Hematopoietic multipotent progenitor cell treated with erythropoietin and hydrocortisone succinate and interleukin-3 and kit ligand, for 15 days (in vitro differentiated cells): ENCODE measurements around the gene UHRF2.
"Not testable (repeated sequence)": the region's sequence is repeated elsewhere in the genome, so short reads cannot be mapped to it uniquely, and the experiment has no call there.

Experiments used
- DNase-seq: peaks from one replicate; pipeline ENCODE4 v3.0.0-alpha.2; 2015; ENCODE audit warnings: low spot score

Gene UHRF2

DNA sequence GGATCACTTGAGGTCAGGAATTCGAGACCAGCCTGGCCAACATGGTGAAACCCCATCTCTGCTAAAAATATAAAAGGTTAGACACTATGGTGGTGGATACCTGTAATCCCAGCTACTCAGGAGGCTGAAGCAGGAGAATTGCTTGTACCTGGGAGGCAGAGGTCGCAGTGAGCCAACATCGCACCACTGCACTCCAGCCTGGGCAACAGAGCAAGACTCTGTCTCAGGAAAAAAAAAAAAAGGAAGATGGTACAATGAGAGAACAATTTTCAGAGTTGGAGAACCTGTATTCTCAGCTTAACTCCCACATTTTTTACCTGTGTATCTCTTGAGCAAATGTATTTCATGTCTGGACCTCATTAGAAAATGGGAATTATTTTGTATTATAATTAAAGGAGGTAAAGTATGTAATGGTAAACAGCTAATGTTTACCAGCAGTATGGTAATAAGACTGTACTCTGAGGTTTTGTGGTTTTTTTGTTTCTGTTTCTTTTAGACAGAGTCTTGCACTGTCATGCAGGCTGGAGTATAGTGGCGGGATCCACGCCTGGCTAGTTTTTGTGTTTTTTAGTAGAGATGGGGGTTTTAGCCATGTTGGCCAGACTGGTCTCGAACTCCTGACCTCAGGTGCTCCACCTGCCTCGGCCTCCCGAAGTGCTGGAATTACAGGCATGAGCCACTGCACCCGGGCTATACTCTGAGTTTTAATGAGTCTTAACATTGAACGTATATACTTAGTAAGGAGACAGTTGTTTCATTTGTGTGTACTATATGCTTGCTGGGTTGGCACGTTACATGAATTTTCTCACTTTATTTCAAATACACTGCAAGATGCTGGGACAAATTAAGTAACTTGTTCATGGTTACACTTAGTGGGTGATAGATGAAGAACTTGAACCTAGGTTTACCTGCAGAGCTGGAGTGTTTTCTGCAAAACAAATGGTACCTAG lies 16.2 kb downstream of the UHRF2 start:
- no peak for DNase-seq

DNA sequence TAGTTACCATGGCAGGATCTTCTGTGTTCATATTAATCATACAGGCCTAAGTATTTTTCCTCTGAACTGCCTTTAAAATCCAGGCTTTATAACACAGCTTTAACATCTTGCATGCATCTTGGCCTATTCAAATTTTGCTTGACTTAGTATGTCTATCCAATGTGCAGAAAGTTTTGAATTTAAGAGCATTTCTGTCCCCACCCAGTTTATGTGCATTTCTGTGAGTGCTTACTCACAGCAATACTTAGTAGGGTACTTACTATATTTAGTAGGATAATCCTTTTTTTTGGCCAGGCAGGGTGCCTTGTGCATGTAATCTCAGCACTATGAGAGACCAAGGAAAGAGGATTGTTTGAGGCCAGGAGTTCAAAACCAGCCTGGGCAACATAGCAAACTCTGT lies 18.0 kb downstream of the UHRF2 start:
- no peak for DNase-seq

DNA sequence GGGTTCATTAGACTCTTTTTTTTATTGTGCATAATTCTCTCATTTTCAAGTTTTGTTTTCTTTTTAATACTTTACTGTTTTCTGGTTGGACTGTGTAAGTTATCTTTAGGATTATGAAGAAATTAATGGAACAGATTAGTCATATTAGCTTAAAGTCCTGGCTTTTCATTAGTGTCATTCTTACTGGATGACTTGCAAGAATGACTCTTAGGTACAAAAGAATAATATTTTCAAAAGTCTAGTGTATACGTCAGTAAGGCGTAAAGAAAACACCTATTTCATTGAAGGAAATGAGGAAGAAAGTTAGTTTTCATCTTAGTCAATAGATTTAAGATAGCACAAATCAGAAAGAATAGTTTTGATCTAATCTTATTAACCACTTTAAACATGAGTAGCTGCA lies 20.4 kb downstream of the UHRF2 start:
- no peak for DNase-seq

DNA sequence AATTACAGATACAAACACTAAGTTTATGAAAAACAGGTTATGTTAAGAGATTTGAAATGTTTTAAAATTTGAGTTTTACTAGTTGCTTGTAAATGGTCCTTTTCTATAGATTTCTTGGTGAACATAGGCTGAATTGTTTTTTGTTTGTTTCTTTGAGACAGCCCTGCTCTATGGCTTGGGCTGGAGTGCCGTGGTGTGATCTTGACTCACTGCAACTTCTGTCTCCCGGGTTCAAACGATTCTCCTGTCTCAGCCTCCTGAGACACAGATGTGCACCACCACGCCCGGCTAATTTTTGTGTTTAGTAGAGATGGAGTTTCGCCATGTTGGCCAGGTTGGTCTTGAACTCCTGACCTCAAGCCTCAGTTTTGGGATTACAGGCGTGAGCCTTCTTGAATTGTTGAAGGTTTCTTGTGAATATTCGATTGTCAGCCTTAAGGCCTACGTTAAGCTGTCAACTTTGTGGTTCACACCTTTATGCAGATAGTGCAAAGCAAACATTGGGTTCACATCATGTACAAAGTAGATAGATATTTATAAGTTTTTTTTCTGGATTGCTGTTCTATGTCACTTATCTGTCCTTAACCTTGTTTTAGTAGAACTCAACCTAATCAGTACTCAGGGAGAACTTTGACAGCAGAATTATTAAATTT lies 26.2 kb downstream of the UHRF2 start:
- no peak for DNase-seq

DNA sequence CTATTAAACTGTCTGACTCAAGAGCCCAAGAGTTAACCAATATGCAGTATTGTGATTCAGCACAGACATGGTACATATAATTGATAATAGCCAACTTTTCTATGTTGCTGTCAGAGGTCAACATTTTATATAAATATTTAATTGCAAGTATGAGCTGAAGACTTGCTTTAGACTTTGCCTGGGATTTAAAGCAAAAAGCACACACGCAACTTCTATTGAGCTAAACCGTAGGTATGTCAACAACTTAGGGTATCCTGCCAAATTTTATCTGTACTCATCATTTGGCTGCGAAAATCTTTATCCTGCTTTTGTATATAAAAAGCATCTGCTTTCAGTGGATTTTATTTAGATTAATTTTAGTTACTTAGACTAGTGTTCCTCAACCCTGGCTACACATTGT lies 27.4 kb downstream of the UHRF2 start:
- no peak for DNase-seq

DNA sequence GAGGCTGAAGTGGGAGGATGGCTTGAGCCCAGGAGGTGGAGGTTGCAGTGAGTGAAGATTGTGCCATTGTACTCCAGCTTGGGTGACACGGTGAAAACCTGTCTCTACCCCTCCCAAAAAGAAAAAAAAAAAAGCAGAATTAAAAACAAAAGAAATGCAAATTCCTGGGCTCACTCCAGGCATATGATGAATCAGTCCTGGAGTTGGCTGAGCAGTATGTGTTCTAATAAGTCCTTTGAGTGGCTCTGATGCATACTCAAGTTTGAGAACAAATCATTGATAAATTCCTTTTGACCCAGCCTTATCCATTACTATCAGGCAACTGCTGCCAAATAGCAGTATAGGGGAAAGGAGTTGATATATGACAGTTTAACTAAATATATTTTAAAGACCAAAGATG lies 28.3 kb downstream of the UHRF2 start:
- no peak for DNase-seq

DNA sequence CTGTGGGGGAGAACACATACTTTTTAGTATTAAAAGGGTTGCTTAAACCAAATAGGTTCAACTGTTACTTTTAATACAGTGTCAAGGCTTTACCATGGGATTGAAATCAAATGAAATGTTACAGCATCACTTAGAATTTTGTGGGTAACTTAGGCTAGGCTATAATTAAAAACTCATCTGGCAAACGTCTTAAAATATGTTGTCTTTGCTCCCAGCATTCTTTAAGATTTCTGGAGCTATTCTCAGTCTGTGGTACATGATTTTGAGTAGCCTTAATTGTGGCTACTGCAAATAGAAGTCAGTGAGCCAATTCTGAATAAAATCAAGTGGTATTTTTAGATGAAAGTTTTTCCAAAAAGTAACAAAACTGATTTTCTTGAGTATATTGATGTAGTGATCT lies 30.7 kb downstream of the UHRF2 start:
- no peak for DNase-seq

DNA sequence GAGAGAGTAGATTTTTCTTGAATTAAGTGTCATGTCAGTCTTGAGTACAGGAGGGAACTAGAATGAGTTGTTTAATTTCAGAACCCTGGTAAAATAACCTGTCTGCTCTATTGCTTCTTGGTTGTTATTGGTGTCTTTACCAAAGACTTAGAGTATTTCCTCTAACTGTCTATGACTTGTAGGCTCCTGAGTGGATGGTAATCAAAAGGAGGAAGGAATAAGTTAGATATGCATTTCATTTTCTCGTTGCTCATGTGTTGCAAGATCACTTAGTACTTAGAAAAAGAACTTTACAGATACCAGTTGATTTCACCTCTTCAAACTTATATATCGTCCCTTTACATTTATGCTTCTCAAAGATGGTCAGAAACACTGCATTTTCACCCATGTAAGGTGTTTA lies 31.1 kb downstream of the UHRF2 start:
- no peak for DNase-seq

DNA sequence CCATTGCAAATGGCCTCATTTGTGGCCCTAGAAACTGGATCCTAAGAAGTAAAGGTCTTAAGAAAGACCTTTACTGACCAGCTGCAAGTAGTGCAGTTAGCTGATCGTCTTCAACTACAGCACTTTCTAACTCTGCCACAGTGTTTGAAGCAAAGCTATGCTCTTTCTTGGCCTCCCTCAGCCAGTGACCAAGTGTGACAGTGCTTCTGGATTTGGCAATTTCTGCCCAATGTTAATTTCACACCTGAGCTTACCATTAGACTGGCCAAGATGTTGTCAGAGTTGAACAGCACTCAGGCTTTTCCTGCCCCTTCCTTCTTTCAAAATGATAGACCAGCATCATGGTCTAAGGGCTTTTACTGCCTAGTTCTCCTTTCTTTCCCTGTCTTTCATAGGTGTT lies 36.1 kb downstream of the UHRF2 start:
- no peak for DNase-seq

DNA sequence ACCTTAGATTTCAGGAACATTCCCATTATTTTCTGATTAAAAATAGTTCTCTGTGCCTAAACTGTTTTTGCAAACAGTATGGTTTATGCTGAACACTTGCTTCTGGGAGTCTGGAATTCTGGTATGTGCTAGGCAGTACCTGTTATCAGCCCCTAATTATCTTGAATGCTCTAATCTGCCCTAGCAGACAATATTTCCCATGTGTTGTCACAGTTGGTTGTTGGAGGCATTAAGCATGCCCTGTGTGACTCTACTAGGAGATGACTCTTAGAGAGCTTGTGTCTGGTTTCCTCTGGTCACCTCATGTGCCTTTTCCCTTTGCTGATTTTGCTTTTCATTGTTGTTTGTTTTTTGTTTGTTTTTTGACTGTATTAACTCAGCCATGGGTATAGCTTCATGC lies 36.6 kb downstream of the UHRF2 start:
- no peak for DNase-seq

DNA sequence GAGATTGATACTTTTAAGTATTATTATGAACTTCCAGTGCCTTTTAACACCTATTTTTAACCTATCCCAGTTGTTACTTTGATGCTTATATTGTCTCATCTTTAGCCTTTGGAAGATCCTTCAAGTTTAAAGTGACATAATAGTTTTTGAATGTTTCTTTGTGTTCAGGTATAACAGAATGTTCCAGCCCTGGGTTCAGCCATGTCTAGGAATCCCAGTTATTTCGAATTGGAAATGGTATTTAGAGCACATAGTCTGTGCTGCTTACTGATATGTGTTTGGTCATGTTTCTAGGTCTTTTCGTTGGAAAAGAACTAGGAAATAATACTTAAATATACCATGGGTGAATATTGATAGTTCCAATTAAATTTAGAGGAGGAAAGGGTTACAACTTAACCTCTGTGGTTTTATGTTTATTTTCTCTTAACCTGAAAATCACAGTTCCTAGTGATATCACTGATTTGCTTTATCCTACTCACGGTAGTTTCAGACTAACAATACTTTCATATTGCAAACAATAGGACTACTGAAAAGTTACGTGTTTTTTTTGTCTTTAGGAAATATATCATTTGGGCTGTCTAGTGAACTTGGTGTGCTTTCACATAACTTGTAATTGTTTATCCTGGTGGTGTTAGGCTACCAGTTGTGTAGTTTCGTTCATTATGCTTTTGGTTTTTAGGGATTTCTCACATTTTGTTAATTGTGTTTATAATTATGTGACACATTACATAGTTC lies 37.8 kb downstream of the UHRF2 start:
- DNase-seq, result no peak

DNA sequence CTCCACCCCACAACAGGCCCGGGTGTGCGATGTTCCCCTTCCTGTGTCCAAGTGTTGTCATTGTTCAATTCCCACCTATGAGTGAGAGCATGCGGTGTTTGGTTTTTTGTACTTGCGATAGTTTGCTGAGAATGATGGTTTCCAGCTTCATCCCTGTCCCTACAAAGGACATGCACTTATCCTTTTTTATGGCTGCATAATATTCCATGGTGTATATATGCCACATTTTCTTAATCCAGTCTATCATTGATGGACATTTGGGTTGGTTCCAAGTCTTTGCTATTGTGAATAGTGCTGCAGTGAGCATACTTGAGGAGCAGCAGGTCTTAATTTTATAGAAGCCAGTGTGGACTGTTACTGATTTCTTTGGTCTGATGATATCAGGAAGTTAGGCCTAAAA lies 42.3 kb downstream of the UHRF2 start:
- DNase-seq, result not testable (repeated sequence)

DNA sequence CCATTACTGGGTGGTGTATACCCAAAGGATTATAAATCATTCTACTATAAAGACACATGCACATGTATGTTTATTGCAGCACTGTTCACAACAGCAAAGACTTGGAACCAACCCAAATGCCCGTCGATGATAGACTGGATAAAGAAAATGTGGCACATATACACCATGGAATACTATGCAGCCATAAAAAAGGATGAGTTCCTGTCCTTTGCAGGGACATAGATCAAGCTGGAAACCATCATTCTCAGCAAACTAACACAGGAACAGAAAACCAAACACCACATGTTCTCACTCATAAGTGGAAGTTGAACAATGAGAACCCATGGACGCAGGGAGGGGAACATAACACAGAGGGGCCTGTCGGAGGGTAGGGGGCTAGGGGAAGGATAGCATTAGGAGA lies 45.7 kb downstream of the UHRF2 start:
- not testable (repeated sequence) for DNase-seq

DNA sequence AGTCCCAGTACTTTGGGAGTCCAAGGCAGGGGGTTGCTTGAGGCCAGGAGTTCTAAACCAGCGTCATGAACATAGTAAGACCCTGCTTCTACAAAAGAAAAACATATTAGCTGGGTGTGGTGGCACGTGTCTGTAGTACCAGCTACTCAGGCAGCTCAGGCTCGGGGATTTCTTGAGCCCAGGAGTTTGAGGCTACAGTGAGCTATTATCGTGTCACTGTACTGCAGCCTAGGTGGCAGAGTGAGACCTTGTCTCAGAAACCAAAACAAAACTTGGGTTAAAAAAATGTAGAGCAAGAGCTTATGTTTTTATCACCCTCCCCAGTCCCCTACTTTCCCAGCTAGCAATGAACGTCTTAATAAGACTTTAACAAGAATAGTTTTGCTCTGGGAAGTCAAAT lies 46.7 kb downstream of the UHRF2 start:
- DNase-seq, result no peak

DNA sequence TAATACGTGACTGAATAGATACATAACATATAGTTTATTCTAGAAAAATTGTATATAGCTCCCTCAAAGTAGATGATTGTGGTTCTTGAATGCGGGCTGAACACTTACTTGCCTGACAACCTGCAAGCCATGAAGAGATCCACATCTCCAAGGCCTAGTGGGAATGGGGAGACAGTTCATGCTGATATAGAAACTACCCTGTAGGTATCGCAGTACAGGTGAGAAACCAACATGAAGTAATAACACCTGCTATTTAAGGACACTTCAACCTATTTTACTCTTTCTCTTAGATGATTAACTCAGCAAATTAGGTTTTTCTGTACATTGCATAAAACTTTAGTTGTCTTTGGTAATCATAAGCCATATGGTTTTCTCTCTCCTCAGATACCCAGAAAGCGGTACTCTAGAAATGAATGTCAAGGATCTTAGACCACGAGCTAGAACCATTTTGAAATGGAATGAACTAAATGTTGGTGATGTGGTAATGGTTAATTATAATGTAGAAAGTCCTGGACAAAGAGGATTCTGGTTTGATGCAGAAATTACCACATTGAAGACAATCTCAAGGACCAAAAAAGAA lies 47.3 kb downstream of the UHRF2 start:
- DNase-seq, result no peak

DNA sequence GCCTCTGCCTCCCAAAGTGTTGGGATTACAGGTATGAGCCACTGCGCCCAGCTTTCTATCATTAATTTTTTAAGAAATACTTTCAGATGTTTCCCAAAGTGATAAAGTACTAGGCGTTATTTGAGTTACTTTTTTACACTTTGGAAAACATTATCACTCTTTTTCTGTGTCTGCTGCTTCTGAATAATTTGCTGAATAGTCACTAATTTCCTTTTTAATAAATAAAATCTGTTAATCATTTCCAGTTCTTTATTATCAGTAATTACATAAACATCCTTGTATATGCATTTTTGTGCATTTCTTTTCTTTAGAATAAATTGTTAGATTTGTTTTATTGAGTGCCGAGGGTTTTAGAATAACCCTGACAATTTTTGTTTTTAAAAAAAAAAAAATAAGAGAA lies 48.6 kb downstream of the UHRF2 start:
- no peak for DNase-seq

DNA sequence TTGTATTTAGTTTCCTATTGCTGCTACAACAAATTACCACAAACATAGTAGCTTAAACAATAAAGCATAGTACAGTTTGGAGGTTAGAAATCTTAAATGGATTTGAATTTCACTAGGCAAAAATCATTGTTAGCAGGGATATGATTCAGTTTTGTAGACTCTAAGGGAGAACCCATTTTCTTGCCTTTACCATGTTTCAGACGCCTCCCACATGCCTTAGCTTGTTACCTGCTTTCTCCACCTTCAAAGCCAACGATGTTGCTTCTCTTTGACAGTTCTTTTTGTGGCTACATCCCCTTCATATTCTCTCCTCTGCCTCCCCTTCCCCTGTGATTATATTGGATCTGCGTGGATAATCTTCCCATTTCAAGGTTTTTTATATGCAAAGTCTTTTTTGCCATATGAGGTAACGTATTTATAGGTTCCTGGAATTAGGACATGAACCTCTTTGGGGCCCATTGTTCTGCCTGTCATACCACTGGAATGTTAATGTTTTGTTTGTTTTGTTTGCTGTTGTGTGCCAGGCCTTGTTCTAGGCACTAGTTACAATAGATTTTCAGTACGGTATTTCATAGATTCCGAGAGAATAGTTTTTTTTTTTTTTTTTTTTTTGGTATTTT lies 54.1 kb downstream of the UHRF2 start:
- no peak for DNase-seq

DNA sequence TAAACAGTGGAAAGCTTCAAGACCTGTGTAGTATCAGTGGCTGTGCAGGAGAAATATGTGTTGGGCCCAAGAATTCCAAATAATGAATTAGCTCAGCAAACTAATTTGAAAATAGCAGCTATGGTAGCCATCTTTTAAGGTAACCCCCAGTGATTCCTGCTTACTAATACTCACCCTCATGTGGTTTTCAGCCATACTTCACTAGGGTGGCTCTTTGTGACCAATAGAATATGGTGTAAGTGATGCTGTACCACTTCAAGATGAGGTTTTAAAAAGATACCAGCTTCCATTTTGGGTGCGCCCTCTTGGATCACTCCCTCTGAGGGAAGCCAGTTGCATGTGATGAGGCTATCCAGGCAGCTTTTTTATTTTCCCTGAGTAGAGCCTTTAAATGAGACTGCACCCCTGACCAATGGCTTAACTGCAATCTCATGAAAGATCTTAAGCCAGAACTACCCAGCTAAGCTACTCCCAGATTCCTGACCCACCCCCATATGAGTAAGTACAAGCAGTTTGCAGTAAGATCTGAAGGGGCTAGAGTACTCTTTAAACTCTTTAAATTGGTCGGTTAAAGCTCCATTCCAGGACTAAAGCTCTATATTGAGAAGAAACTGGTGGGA lies 58.3 kb downstream of the UHRF2 start:
- DNase-seq, result no peak

DNA sequence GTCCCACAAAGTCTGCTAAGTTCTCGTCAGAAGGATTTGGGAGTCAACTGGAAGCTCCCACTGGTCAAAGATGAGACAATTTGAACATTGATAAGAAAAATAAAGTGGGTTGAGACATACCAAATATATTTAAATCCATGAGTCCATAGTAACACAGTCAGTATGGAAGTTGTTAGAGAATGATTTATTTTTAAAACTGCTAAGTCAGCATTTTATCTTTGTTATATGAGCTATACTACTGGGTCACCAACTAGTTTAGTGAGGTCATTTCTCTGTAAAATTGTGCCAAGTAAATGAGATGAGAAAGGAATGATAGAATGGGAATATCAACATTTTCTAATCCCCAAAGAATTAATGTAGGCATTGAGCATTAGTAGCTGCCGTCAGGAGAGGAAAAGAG lies 60.2 kb downstream of the UHRF2 start:
- DNase-seq, result no peak

DNA sequence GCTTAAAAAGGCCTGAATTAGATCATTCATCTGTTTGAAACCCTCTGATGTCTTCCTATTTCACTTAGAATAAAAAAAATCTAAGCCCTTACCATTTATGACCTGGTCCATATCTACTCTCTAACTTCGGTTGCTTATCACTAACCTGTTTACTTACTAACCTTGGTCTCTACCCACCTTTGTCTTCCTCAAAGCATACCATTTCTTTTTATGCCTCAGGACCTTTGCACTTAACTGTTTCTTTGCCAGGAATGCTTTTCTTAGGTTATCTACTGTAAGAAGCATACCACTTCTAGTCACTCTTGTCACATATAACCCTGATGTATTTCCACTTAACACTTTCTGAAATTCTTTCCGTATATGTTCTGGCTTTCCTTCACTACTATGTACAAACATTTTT lies 67.0 kb downstream of the UHRF2 start:
- no peak for DNase-seq

DNA sequence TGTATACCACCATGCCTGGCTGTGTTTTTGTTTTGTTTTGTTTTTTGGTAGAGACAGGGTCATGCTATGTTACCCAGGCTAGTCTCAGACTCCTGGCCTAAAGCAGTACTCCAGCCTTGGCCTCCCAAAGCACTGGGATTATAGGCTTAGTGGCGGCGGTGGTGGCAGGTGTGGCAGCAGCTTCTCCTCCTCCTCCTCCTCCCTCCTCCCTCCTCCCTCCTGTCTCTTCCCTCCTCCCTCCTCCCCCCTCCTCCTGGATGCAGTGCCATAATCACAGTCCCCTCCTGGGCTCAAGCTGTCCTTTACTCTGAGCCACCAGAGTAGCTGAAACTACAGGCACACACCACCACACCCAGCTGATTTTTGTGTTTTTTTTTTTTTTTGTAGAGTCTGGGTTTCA lies 71.2 kb downstream of the UHRF2 start:
- no peak for DNase-seq

DNA sequence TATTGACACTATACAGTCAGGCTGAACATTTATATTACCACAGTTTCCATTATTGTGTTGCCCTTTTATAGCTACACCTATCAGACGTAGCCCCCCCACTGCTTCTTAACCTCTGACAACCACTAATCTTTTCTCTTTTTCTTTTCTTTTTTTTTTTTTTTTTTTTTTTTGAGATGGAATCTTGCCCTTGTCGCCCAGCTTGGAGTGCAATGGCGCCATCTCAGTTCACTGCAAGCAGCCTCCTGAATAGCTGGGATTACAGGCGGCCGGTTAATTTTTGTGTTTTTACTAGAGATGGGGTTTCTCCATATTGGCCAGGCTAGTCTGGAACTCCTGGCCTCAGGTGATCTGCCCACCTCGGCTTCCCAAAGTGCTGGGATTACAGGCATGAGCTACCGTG lies 75.4 kb downstream of the UHRF2 start:
- DNase-seq, result no peak
